ENCODE measurements around the gene SDHAF4.

The SDHAF4 gene

GRCh38 chr6:70531133-70531532, 35.6 kb upstream of the SDHAF4 start:
- H4K20me1 ChIP-seq (ENCODE audit: insufficient read depth, low read length), result no peaks in the 10 kb centered on the region
- no peak overlapping the region for H3K9ac ChIP-seq (ENCODE audit: low read length)
- no peaks in the 10 kb centered on the region for H3F3A ChIP-seq (ENCODE audit: insufficient read depth, low read length)
- TF ChIP-seq EZH2 (IDR thresholded peaks at IDR 0.05; ENCODE audit: borderline replicate concordance, low read length), result no peak
- TF ChIP-seq, protein P1, sequence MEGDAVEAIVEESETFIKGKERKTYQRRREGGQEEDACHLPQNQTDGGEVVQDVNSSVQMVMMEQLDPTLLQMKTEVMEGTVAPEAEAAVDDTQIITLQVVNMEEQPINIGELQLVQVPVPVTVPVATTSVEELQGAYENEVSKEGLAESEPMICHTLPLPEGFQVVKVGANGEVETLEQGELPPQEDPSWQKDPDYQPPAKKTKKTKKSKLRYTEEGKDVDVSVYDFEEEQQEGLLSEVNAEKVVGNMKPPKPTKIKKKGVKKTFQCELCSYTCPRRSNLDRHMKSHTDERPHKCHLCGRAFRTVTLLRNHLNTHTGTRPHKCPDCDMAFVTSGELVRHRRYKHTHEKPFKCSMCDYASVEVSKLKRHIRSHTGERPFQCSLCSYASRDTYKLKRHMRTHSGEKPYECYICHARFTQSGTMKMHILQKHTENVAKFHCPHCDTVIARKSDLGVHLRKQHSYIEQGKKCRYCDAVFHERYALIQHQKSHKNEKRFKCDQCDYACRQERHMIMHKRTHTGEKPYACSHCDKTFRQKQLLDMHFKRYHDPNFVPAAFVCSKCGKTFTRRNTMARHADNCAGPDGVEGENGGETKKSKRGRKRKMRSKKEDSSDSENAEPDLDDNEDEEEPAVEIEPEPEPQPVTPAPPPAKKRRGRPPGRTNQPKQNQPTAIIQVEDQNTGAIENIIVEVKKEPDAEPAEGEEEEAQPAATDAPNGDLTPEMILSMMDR (IDR thresholded peaks at IDR 0.05; ENCODE audit: low read length), result no peak
- H3K27ac ChIP-seq (ENCODE audit: low read depth, low read length, poor library complexity, severe bottlenecking), result no peak overlapping the region
- H3K27me3 ChIP-seq (ENCODE audit: insufficient read depth, low read length), result no peaks in the 10 kb centered on the region
- H3K9me2 ChIP-seq (ENCODE audit: low read depth, low read length), result no peaks in the 10 kb centered on the region
- no peaks in the 10 kb centered on the region for H3K9me3 ChIP-seq (ENCODE audit: low read length)
- H3K4me1 ChIP-seq (ENCODE audit: insufficient read depth, low read length, severe bottlenecking), result no peaks in the 10 kb centered on the region
- peaks cover 10% of the 10 kb centered on the region for H3K36me3 ChIP-seq (ENCODE audit: insufficient read depth, low read length)
- no peak overlapping the region for H3K4me2 ChIP-seq (ENCODE audit: low read length)
- no peak overlapping the region for H2AFZ ChIP-seq (ENCODE audit: low read length)
- H3K4me3 ChIP-seq (ENCODE audit: low read depth, low read length, poor library complexity, severe bottlenecking), result no peak overlapping the region
- no peaks in the 10 kb centered on the region for H3K79me2 ChIP-seq (ENCODE audit: insufficient read depth, low read length)

- H3F3A ChIP-seq (ENCODE audit: insufficient read depth, low read length), result no peaks in the 10 kb centered on the region
- H3K36me3 ChIP-seq (ENCODE audit: insufficient read depth, low read length), result peaks cover 13% of the 10 kb centered on the region
- H3K4me2 ChIP-seq (ENCODE audit: low read length), result no peak overlapping the region
Measured at GRCh38 chr6:70537266-70537665, 29.5 kb upstream of the SDHAF4 start.

GRCh38 chr6:70538376-70538775, 28.4 kb upstream of the SDHAF4 start:
- Histone ChIP-seq H3K27ac (ENCODE audit: low read depth, low read length, poor library complexity, severe bottlenecking) (no peak overlapping the region), H3K9ac (ENCODE audit: low read length) (no peak overlapping the region), H3K4me3 (ENCODE audit: low read depth, low read length, poor library complexity, severe bottlenecking) (no peak overlapping the region), H2AFZ (ENCODE audit: low read length) (no peak overlapping the region), H3K9me3 (ENCODE audit: low read length) (no peaks in the 10 kb centered on the region), H3K27me3 (ENCODE audit: insufficient read depth, low read length) (no peaks in the 10 kb centered on the region), H3K4me1 (ENCODE audit: insufficient read depth, low read length, severe bottlenecking) (no peaks in the 10 kb centered on the region), H4K20me1 (ENCODE audit: insufficient read depth, low read length) (no peaks in the 10 kb centered on the region), H3K9me2 (ENCODE audit: low read depth, low read length) (no peaks in the 10 kb centered on the region), H3F3A (ENCODE audit: insufficient read depth, low read length) (no peaks in the 10 kb centered on the region), H3K36me3 (ENCODE audit: insufficient read depth, low read length) (peaks cover 13% of the 10 kb centered on the region), H3K79me2 (ENCODE audit: insufficient read depth, low read length) (no peaks in the 10 kb centered on the region), H3K4me2 (ENCODE audit: low read length) (no peak overlapping the region)
- TF ChIP-seq, protein P1 (IDR thresholded peaks at IDR 0.05; ENCODE audit: low read length), result no peak
- no peak for TF ChIP-seq EZH2 (IDR thresholded peaks at IDR 0.05; ENCODE audit: borderline replicate concordance, low read length)

More at GRCh38 chr6:70537266-70537665, 29.5 kb upstream of the SDHAF4 start:
- no peak overlapping the region for H3K9ac ChIP-seq (ENCODE audit: low read length)
- no peak overlapping the region for H3K4me3 ChIP-seq (ENCODE audit: low read depth, low read length, poor library complexity, severe bottlenecking)
- TF ChIP-seq EZH2 (IDR thresholded peaks at IDR 0.05; ENCODE audit: borderline replicate concordance, low read length), result no peak
- TF ChIP-seq, protein P1 (IDR thresholded peaks at IDR 0.05; ENCODE audit: low read length), result no peak
- H3K27ac ChIP-seq (ENCODE audit: low read depth, low read length, poor library complexity, severe bottlenecking), result no peak overlapping the region
- no peaks in the 10 kb centered on the region for H3K4me1 ChIP-seq (ENCODE audit: insufficient read depth, low read length, severe bottlenecking)
- H4K20me1 ChIP-seq (ENCODE audit: insufficient read depth, low read length), result no peaks in the 10 kb centered on the region
- H3K9me3 ChIP-seq (ENCODE audit: low read length), result no peaks in the 10 kb centered on the region
- no peaks in the 10 kb centered on the region for H3K9me2 ChIP-seq (ENCODE audit: low read depth, low read length)
- H2AFZ ChIP-seq (ENCODE audit: low read length), result no peak overlapping the region
- no peaks in the 10 kb centered on the region for H3K79me2 ChIP-seq (ENCODE audit: insufficient read depth, low read length)
- no peaks in the 10 kb centered on the region for H3K27me3 ChIP-seq (ENCODE audit: insufficient read depth, low read length)

All from OCI-LY1 (cell line).